Smooth muscle cell of bladder (primary cell): ENCODE results near the gene ZNF189. TPM values are rescaled to one million over a fixed set of nuclear protein-coding genes. Genes with fewer than 3 reads are reported as not detected.

Source experiments
- total RNA-seq: library from RNA; depleted of rRNA; stranded (reverse); fragments of >200 nt; gene quantifications from 2 replicates; pipeline ENCODE4 v1.2.3, GENCODE V29; 2014

Gene ZNF189
- 16.2 and 19.0 TPM in 2 replicates for total RNA-seq

GRCh38 chr9:101398068-101398929 is at the start of gene ZNF189, which contains the start of gene MRPL50:
ZNF189 (plus strand) TSS chr9:101398851; CDS start chr9:101399157, 306 bp downstream.
MRPL50 (minus strand) TSS chr9:101398618; CDS start chr9:101398592, 26 bp downstream.

DNA sequence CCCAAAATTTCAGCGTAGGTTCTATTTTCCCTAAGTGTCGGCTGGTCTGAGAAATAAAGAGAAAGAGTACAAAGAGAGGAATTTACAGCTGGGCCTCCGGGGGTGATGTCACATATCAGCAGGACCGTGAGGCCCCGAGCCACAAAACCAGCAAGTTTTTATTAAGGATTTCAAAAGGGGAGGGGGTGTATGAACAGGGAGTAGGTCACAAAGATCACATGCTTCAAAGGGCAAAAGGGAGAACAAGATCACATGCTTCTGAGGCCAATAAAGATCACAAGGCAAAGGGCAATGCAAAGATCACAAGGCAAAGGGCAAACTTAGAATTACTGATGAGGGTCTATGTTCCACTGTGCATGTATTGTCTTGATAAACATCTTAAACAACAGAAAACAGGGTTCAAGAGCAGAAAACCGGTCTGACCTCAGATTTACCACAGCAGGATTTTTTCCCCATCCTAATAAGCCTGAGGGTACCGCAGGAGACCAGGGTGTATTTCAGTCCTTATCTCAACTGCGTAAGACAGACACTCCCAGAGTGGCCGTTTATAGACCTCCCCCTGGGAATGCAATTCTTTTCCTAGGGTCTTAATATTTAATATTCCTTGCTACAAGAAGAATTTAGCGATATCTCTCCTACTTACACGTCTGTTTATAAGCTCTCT is 13.6 kb upstream of the ZNF189 start, which contains the start of gene BAAT:
Gene BAAT, minus strand, starts transcription at position 134 of the 664 bp plus-strand sequence. CDS start 13,602 bp downstream, outside the sequence.

DNA sequence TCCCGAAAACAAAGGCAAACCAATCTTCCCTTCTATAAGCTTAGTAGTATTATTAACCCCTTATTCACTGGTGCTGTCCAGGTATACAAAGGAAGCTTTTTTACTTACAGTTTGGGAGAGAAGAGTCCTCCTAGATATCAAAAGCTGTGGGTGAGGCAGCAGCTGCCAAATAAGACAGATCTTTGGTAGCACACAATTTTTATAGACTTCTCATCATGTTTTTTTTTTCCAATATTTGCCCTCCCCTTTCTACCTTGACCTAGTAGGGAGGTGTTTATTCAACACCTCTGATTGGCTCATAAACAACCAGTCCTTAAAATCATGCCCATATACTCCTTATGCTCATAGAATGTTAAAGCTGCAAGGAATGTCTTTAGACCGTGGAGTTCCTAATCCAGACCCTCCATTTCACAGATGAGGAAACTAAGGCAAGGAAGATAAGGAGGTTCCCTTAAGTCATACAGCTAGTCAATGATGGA is 37.0 kb downstream of the ZNF189 start, which contains the start of gene ALDOB:
Gene ALDOB, minus strand, starts transcription at position 174 of the 479 bp plus-strand sequence. CDS start 4,887 bp downstream, outside the sequence.

Other genes starting within 250 kb of the ZNF189 start
- gene BAAT, start 13.8 kb upstream of the ZNF189 start, total RNA-seq: not detected in 2 replicates
- 9.5 TPM in 2 replicates for gene MRPL50, start 233 bp upstream of the ZNF189 start, total RNA-seq
- 0.09 TPM in 1 of 2 replicates, not detected in the other for gene ALDOB, start 36.9 kb downstream of the ZNF189 start, total RNA-seq
- gene RNF20, start 135.0 kb downstream of the ZNF189 start, total RNA-seq: 28.0 and 35.5 TPM in 2 replicates
- not detected in 2 replicates for gene PPP3R2, start 196.1 kb downstream of the ZNF189 start, total RNA-seq